BLaER1 treated with 17β-estradiol and CSF1 and Interleukin-3, amounts not matched to agents 10 nM and 100 nM (cell line): ENCODE results near the gene NFYC.

ENCODE experiments used
- H3K27ac ChIP-seq, 11 experiments: shearing (Covaris generic); formaldehyde crosslinking; 2 replicates each; pipeline ENCODE4 v1.8.1; 2022
- H3K27me3 ChIP-seq, 11 experiments: shearing (Covaris generic); formaldehyde crosslinking; 2 replicates each; pipeline ENCODE4 v1.8.1; 2022
- H3K36me3 ChIP-seq, 11 experiments: shearing (Covaris generic); formaldehyde crosslinking; 2 replicates each; pipeline ENCODE4 v1.8.1; 2022
- H3K4me1 ChIP-seq, 10 experiments: shearing (Covaris generic); formaldehyde crosslinking; 2 replicates each; pipeline ENCODE4 v1.8.1; 2022
- H3K4me2 ChIP-seq, 11 experiments: shearing (Covaris generic); formaldehyde crosslinking; 2 replicates each; pipeline ENCODE4 v1.8.1; 2022
- H3K4me3 ChIP-seq, 10 experiments: shearing (Covaris generic); formaldehyde crosslinking; 2 replicates each; pipeline ENCODE4 v1.8.1; 2022
- H3K9ac ChIP-seq, 11 experiments: shearing (Covaris generic); formaldehyde crosslinking; 2 replicates each; pipeline ENCODE4 v1.8.1; 2022
- H3K9me3 ChIP-seq, 11 experiments: shearing (Covaris generic); formaldehyde crosslinking; replicated peaks in 1 of 11; 2 replicates each; pipeline ENCODE4 v1.8.1; 2022
- H4K20me1 ChIP-seq, 11 experiments: shearing (Covaris generic); formaldehyde crosslinking; 2 replicates each; pipeline ENCODE4 v1.8.1; 2022
- Cebpa-rat ChIP-seq, 11 experiments: shearing (Covaris generic); IDR thresholded peaks; 2 replicates each; pipeline ENCODE4 v1.8.1; 2022

Gene NFYC

GRCh38 chr1:40784141-40784770, 92.8 kb downstream of the NFYC start:
- no peaks in the 10 kb centered on the region for H3K9me3 ChIP-seq
- peak overlapping the region; percentile 39 to 80 (median 72) for H3K9ac ChIP-seq
- H3K27me3 ChIP-seq = peaks cover 38 to 53% (median 47%) of the 10 kb centered on the region in 11 experiments
- peaks cover 21 to 41% (median 32%) of the 10 kb centered on the region in 10 experiments for H3K4me1 ChIP-seq
- TF ChIP-seq Cebpa-rat (IDR thresholded peaks at IDR 0.05) = no peak
- peaks cover 0 to 45% (median 7%) of the 10 kb centered on the region in 11 experiments; a peak in 7 of 22 replicates for H4K20me1 ChIP-seq
- H3K36me3 ChIP-seq = no peaks in the 10 kb centered on the region
- H3K4me2 ChIP-seq = peak overlapping the region; percentile 93 to 99 (median 98)
- peak overlapping the region in 9 of 11 experiments; percentile 22 to 61 (median 52); a peak in 12 of 22 replicates for H3K27ac ChIP-seq
- peak overlapping the region; percentile 58 to 74 (median 64) for H3K4me3 ChIP-seq

- Histone ChIP-seq H3K4me2 (peak overlapping the region; percentile 93 to 99 (median 98)), H3K27me3 (peaks cover 38 to 53% (median 47%) of the 10 kb centered on the region in 11 experiments), H3K9ac (peak overlapping the region in 5 of 11 experiments; percentile 70 to 80 (median 75); a peak in 6 of 22 replicates), H3K4me1 (peaks cover 21 to 41% (median 32%) of the 10 kb centered on the region in 10 experiments), H3K27ac (peak overlapping the region in 1 of 11 experiments; percentile 57; a peak in 1 of 22 replicates), H4K20me1 (peaks cover 0 to 45% (median 7%) of the 10 kb centered on the region in 11 experiments; a peak in 7 of 22 replicates), H3K4me3 (peak overlapping the region; percentile 58 to 74 (median 64); a peak in 14 of 20 replicates), H3K36me3 (no peaks in the 10 kb centered on the region), H3K9me3 (no peaks in the 10 kb centered on the region)
- TF ChIP-seq Cebpa-rat (IDR thresholded peaks at IDR 0.05) = no peak
Measured at GRCh38 chr1:40784771-40785151, 93.3 kb downstream of the NFYC start.

GRCh38 chr1:40785446-40785845, 93.9 kb downstream of the NFYC start:
- TF ChIP-seq Cebpa-rat (IDR thresholded peaks at IDR 0.05) = no peak
- Histone ChIP-seq H3K9ac (no peak overlapping the region), H3K27me3 (peaks cover 38 to 53% (median 47%) of the 10 kb centered on the region in 11 experiments), H3K9me3 (no peaks in the 10 kb centered on the region), H3K27ac (no peak overlapping the region), H4K20me1 (peaks cover 0 to 39% (median 7%) of the 10 kb centered on the region in 11 experiments; a peak in 7 of 22 replicates), H3K4me2 (peak overlapping the region in 5 of 11 experiments; percentile 98 to 99 (median 99); a peak in 5 of 22 replicates), H3K4me1 (peaks cover 21 to 39% (median 32%) of the 10 kb centered on the region in 10 experiments), H3K4me3 (no peak overlapping the region; a peak in 1 of 20 replicates), H3K36me3 (no peaks in the 10 kb centered on the region)

- Histone ChIP-seq H3K27me3 (peaks cover 38 to 51% (median 45%) of the 10 kb centered on the region in 11 experiments), H3K9me3 (no peaks in the 10 kb centered on the region)
Measured at GRCh38 chr1:40786171-40786994, 94.9 kb downstream of the NFYC start.

GRCh38 chr1:40786995-40787705, 95.6 kb downstream of the NFYC start:
- H3K9ac ChIP-seq = no peak overlapping the region

More at GRCh38 chr1:40786171-40786994, 94.9 kb downstream of the NFYC start:
- Histone ChIP-seq H3K9ac (no peak overlapping the region), H4K20me1 (peaks cover 0 to 39% (median 7%) of the 10 kb centered on the region in 11 experiments; a peak in 7 of 22 replicates), H3K27ac (no peak overlapping the region), H3K4me3 (no peak overlapping the region), H3K36me3 (no peaks in the 10 kb centered on the region), H3K4me1 (peaks cover 21 to 45% (median 33%) of the 10 kb centered on the region in 10 experiments), H3K4me2 (no peak overlapping the region)
- TF ChIP-seq Cebpa-rat (IDR thresholded peaks at IDR 0.05) = no peak

GRCh38 chr1:40787737-40788560, 96.4 kb downstream of the NFYC start:
- H3K36me3 ChIP-seq = no peaks in the 10 kb centered on the region
- TF ChIP-seq Cebpa-rat (IDR thresholded peaks at IDR 0.05) = no peak
- H3K4me1 ChIP-seq = peaks cover 17 to 42% (median 30%) of the 10 kb centered on the region in 10 experiments
- H3K4me2 ChIP-seq = no peak overlapping the region
- H4K20me1 ChIP-seq = peaks cover 0 to 26% (median 7%) of the 10 kb centered on the region in 11 experiments; a peak in 7 of 22 replicates
- H3K9me3 ChIP-seq = no peaks in the 10 kb centered on the region
- H3K9ac ChIP-seq = no peak overlapping the region
- H3K27ac ChIP-seq = no peak overlapping the region
- H3K4me3 ChIP-seq = no peak overlapping the region
- H3K27me3 ChIP-seq = peaks cover 24 to 35% (median 30%) of the 10 kb centered on the region in 11 experiments

More at GRCh38 chr1:40786995-40787705, 95.6 kb downstream of the NFYC start:
- no peak overlapping the region for H3K4me2 ChIP-seq
- no peaks in the 10 kb centered on the region for H3K36me3 ChIP-seq
- no peaks in the 10 kb centered on the region for H3K9me3 ChIP-seq
- peaks cover 0 to 33% (median 7%) of the 10 kb centered on the region in 11 experiments; a peak in 7 of 22 replicates for H4K20me1 ChIP-seq
- peaks cover 32 to 43% (median 38%) of the 10 kb centered on the region in 11 experiments for H3K27me3 ChIP-seq
- no peak overlapping the region for H3K27ac ChIP-seq
- peaks cover 21 to 46% (median 34%) of the 10 kb centered on the region in 10 experiments for H3K4me1 ChIP-seq
- H3K4me3 ChIP-seq = no peak overlapping the region
- TF ChIP-seq Cebpa-rat (IDR thresholded peaks at IDR 0.05) = no peak

- peaks cover 18 to 27% (median 24%) of the 10 kb centered on the region in 11 experiments for H3K27me3 ChIP-seq
- H3K36me3 ChIP-seq = no peaks in the 10 kb centered on the region
- H3K9me3 ChIP-seq = no peaks in the 10 kb centered on the region
- H3K4me2 ChIP-seq = no peak overlapping the region
- TF ChIP-seq Cebpa-rat (IDR thresholded peaks at IDR 0.05) = no peak
- H4K20me1 ChIP-seq = peaks cover 0 to 24% (median 7%) of the 10 kb centered on the region in 11 experiments; a peak in 7 of 22 replicates
- 0 out of 22 replicates have a peak overlapping the region, but pooled peaks of 1 of the 11 experiments have one; percentile 10 for H3K9ac ChIP-seq
- peaks cover 12 to 36% (median 25%) of the 10 kb centered on the region in 10 experiments; a peak in 19 of 20 replicates for H3K4me1 ChIP-seq
- H3K4me3 ChIP-seq = no peak overlapping the region
- H3K27ac ChIP-seq = no peak overlapping the region
Measured at GRCh38 chr1:40788561-40789341, 97.2 kb downstream of the NFYC start.
